ENCODE data around the gene FKRP.
"Not testable (repeated sequence)": the region's sequence is repeated elsewhere in the genome, so short reads cannot be mapped to it uniquely, and the experiment has no call there.

Gene FKRP

DNA sequence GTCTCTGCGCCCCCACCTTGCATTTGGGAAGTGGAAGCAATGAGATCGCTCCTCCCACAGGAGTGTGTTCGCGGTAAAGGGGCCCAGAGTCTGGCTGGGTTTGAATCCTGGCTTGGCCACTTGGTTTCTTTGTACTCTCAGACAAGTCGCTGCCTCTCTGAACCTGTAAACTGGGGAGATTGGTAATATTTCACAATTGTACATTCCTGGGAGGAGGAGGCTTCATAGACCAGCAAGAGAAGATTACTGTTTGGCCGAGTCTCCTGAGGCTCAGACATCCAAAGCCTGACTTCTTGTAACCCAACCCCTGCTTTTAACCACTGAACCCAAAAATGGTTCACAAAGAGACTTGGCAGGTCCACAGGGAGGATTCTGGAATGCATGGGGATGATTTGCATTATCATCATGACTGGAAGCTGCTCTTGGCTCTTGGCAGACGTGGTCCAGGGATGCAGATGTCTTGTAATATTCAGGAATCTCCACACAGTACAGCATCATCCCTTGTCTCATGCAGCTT is 14.0 kb downstream of the FKRP start:
- no peak for DNase-seq

DNA sequence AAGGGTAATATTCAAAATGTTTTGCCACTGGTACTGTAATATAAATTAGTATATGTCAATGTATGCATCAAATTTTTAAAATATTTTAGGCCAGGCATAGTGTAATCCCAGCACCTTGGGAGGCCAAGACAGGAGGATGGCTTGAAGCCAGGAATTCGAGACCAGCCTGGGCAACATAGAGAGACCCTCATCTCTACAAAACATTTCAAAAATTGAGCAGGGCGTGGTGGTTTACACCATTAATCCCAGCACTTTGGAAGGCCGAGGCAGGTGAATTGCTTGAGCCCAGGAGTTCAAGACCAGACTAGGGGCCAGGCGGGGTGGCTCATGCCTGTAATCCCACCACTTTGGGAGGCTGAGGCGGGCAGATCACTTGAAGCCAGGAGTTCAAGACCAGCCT is 14.5 kb downstream of the FKRP start:
- DNase-seq, result no peak

DNA sequence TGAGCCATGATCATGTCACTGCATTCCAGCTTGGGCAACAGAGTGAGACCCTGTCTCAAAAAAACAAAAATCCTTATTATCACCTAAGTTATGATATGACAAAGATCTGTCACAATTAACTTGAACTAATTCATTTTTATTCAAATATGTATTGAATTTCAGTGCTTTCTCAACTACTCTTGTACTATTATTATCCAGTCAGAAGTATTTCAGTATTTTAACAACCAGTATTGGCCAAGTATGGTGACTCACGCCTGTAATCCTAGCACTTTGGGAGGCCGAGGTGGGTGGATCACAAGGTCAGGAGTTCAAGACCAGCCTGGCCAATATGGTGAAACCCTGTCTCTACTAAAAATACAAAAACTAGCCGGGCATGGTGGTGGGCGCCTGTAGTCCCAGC is 15.0 kb downstream of the FKRP start:
- not testable (repeated sequence) for DNase-seq

DNA sequence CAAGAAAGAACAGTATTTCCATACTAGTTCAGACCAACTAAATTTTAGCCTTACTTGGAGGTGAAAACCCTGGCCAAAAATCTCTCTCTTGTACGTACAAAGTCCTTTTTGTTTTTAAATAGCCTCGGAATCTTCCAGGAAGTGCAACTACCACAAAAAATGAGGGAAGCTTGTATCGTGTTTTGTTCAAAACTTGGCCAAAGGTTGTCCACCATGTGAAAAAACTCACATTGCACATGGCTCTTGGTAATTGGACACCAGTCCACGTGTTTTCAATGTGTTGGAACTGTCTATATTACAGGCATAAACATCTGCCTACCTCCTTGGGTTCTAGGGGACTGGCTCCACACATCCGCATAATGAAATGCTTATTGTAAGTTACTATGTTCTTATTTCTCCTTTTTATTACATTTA is 15.6 kb downstream of the FKRP start:
- DNase-seq, result no peak

DNA sequence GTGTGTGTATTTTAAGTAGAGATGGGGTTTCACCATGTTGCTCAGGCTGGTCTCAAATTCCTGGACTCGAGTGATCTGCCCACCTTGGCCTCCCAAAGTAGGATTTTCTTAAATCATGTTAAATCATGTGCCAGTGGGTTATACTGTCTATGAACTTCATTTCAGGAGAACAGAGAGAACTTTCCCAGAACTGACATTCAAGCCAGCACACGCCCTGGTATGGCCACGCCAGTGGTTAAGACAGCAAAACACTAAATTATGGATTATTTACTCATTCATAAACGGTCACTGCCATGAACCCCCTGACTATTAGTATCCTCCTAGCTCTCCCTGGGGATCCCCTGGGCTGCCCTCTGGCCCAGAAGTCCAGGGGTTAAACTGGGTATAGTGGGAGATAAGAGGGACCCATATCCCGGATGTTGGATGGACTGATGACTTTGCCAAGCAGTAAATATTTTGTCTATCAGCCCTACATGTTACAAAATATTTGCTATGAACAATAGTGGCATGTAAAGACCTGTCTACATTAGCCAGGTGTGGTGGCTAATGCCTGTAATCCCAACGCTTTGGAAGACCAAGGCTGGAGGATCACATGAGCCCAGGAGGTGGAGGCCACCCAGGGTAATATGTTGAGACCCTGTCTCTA is 16.5 kb downstream of the FKRP start:
- no peak for DNase-seq

DNA sequence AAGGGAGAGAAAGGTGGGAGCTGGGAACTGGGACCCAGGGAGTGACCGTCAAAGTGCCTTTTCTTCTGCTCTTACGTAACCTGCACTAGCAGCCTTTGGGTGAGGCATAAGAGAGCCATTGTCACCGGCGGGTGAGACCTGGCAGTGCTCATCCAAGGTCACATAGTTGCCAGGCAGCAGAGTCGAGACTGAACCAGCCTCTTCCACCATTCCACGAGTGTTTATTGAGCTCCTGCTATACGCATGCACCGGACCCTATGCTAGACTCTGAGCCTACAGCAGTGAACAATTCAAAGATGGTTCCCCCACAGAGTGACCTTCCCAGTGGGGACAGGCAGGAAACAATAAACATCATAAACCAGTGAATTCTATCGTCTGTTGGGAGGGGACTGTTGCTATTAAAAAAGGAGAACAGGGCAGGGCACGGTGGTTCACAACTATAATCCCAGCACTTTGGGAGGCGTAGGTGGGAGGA is 19.0 kb downstream of the FKRP start:
- DNase-seq, result no peak

DNA sequence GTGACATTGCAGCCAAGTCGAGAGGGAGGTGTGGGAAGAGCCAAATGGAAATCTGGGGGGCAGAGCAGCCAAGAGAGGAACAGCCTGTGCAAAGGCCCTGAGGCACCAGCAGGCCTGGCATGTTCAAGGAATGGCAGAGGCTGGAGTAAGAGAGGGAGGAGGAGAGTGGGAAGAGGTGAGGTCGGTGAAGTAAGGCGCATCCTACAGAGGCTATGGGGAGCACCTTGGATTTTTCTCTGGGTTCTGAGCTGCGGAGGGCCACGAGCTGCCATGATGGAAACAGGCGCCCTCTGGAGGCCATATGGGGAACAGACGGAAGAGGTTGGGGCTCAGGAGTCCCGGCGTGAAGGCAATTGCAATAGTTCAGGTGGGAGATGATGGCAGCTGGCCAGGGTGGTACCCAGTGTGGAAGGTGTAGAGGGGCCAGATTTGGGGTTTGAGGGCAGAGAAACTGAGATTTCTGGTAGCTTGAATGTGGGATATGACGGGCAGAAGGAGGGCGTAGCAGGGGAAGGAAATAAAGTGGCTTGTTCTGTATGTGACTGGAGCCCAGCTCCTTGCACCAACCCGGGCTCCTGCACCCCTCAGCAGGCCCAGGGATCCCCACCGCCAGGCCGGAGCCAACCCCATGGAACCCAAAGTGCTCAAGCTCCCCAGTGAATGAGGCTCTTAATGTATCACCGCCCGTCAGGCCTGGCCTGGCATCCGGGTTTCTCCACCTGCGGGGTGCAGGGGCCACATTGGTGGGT is 20.9 kb downstream of the FKRP start:
- DNase-seq, result no peak

DNA sequence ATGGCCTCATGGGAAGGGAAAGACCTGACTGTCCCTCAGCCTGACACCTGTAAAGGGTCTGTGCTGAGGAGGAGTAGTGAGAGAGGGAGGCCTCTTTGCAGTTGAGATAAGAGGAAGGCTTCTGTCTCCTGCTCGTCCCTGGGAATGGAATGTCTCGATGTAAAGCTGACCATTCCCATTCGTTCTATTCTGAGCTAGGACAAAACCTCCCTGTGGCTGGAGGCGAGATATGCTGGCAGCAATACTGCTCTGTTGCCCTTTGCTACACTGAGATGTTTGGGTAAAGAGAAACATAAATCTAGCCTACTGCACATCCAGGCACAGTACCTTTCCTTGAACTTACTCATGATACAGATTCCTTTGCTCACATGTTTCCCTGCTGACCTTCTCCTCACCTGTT is 22.9 kb downstream of the FKRP start:
- not testable (repeated sequence) for DNase-seq

DNA sequence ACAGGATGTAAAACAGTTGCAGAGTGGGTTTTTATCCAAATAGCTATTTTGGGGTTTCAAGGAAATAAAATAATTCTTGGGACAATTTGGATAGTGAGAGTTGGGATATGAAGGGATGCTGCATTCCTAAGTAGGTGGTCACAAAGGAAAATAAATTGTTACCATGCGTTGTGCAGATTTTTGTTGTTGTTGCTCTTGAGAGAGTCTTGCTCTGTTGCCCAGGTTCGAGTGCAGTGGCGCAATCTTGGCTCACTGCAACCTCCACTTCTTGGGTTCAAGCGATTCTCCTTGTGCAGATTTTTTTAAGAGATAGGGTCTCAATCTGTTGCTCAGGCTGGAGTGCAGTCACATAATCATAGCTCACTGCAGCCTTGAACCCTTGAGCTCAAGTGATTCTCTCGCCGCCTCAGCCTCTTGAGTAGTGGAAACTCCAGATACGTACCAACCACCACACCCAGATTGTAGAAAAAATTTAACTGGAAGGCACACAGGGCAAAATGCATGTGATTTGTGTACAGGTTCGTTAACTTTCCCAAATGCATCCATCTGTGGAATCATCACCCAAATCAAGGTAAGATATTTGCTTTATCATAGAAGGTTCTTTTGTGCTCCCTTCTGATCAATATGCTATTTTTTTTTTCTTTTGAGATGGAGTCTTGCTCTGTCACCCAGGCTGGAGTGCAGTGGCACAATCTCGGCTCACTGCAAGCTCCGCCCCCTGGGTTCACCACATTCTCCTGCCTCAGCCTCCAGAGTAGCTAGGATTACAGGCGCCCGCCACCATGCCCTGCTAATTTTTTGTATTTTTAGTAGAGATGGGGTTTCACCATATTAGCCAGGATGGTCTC is 26.5 kb downstream of the FKRP start:
- DNase-seq, result no peak

DNA sequence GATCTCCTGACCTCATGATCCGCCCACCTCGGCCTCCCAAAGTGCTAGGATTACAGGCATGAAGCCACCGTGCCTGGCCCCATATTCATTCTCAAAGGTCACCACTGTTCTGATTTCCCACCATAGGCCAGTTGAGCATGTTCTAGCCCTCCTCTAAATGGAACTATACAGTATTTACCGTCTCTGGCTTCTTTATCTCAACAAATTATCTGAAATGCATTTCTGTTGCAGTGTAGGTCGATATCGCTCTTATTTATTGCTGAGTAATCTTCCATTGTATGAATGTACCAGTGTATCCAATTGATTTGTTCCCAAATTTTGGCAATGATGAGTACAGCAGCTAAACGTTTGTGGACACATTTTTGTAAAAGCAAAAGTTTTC is 27.2 kb downstream of the FKRP start:
- no peak for DNase-seq

DNA sequence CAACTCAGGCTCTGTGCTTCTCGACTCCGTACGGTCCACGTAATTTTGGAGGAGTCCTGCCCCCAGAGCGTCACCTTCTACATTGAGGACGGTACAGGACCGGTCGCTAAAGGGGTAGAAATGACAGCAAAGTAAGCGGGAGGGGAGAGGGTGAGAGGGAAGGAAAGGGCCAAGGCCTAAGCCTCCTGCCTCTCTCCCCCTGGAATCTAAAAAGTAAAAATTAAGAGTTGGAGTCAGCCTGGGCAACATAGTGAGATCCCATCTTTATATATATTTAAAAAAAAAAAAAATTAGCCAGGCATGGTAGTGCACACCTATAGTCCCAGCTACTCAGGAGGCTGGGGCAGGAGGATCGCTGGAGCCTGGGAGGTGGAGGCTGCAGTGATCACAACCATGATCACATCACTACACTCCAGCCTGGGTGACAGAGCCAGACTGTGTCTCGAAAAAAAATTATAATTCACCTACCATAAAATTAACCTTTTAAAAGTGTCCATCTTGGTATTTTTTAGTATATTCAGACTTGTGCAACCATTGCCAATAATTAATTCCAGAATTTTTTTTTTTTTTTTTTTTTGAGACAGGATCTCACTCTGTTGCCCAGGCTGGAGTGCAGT is 29.9 kb downstream of the FKRP start:
- no peak for DNase-seq

DNA sequence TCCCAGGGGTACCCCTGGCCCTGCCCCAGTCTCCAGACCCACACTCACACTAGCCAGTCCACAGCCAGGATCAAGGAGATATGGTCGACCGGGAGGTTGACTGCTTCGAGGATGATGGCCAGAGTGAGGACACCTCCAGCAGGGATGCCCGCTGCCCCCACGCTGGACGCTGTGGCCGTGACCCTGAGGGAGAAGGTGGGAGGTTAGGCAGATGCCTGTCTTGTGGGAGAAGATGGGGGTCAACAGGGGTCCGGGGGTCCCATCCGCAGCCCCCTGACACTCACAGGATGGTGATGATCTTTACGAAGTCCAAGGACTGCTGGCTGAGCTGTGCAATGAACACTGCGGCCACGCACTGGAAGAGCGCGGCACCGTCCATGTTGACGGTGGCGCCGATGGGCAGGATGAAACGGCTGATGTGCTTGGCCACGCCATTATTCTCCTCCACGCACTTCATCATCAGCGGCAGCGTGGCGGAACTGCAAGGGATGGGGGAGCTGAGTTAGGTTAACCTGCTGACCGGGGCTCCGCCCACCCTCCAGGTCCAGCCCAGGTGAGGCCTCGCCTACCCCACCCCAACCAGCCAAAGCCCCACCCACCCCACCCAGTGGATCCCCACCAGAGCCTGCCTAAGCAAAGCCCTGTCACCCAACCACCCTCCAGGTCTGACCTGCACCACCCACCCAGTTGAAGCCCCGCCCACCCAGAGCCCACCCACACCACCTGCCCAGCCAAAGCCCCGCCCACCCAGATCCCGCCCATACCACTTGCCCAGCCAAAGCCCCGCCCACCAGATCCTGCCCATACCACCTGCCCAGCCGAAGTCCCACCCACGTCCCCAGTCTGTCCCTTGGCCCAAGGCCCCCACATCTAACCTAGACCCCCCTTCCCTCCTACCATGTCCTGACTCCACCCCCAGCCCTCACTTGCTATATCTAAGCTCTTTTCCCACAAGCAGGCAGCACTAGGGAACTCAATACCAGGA is 31.4 kb downstream of the FKRP start:
- no peak for DNase-seq

DNA sequence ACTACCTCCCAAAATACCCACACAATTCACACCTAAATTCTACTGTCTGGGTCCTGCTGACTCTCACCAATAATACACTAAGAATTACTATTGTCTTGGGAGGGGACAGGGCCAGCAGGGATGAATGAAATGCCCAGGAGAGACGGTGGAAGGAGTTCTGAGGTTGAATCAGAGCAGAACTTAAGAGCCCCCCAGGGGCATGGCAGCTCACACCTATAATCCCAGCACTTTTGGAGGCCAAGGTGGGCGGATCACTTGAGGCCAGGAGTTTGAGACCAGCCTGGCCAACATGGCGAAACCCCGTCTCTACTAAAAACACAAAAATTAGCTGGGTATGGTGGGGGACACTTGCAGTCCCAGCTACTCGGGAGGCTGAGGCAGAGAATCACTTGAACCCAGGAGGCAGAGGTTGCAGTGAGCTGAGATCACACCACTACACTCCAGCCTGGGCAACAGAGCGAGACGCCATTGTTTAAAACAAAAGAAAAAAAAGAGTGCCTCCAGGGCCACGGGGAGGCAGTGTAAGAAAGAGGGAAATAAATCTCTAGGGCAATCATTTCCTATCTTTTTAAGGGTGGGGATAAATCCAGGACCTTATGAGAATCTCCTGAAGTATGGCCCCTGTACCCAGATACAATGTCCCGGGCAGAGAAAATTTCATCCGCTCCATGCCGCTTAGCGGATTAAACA is 32.2 kb downstream of the FKRP start:
- not testable (repeated sequence) for DNase-seq

DNA sequence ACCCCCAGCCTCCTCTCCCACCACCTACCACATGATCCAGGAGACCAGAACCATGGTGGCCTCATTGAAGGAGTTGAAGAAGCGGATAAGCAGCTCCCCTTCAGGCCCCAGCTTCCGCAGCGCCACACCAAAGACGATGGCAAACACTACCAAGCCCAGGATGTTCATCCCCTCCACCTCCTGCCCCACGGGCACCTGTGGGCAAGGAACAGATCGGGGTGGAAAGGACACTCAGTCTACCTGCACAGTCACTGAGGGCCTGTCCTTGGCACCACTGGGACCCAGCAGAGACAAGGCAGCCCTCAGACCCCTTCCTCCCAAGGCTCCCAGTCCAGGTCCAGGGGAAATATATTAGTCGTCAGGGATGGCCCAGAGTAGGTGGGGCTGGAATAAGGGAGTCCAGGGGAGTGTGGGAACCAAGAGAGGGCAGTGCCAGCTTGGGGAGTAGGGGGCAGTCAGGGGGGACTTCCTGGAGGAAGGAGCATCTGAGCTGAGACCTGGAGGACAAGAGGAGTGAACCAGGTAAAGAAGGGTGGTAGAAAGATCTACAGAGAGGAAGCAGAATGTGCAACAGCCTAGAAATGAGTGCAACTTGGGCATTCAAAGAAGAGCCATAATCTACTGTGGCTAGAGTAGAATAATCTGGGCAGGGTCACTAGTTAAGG is 36.6 kb downstream of the FKRP start:
- DNase-seq, result no peak

DNA sequence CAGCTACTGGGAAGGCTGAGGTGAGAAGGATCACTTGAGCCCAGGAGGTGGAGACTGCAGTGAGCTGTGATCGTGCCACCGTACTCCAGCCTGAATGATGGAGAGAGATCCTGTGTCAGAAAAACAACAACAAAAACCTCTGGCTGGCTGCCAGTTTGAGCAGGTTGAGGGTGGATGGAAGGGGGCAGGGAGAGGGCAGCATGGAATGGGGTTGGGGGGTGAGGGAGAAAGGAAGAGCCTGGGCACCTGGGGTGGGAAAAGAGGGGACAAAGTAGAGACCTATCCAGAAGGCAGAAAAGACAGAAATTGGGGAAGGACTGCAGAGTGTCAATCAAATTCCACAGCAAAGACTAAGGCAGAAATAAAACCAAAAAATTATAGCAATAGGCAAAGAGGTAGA is 37.8 kb downstream of the FKRP start:
- DNase-seq, result peak; percentile 56

DNA sequence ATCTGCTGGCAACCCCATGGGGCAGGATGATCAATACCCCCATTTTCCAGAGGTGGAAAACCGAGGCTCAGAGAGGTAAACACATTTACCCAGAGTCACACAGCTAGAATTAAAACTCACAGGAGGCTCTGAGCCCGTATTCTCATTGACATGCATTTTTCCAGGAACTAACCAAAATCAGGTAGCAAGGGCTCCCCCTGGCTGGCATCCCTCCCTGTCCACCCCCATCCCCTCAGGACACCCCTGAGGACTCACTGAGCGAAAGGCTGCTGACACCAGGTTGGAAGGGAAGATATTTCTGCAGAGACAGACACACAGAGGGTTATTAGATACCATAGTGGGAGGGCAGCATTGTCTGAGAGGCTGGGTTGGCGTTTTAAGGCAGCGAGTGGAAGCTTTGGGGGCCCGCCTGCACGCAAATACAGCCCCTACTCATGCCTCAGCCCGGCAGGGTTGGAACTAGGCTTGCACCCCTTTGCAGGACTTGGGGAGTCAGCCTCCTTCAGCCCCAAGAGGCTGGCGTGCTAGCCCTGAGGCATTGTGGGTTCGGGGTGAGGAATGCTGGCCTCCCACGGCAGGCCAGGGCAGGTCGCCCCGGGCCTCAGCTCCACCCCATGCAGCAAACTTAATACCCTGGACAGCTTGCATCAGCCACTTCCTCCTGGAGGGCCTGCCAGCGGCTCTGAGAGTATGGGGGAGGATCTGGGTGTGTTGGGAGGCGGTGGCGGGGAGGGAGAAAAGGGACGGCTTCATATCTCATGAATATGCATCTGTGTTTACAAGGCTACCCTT is 38.6 kb downstream of the FKRP start:
- peak; percentile 67 for DNase-seq

DNA sequence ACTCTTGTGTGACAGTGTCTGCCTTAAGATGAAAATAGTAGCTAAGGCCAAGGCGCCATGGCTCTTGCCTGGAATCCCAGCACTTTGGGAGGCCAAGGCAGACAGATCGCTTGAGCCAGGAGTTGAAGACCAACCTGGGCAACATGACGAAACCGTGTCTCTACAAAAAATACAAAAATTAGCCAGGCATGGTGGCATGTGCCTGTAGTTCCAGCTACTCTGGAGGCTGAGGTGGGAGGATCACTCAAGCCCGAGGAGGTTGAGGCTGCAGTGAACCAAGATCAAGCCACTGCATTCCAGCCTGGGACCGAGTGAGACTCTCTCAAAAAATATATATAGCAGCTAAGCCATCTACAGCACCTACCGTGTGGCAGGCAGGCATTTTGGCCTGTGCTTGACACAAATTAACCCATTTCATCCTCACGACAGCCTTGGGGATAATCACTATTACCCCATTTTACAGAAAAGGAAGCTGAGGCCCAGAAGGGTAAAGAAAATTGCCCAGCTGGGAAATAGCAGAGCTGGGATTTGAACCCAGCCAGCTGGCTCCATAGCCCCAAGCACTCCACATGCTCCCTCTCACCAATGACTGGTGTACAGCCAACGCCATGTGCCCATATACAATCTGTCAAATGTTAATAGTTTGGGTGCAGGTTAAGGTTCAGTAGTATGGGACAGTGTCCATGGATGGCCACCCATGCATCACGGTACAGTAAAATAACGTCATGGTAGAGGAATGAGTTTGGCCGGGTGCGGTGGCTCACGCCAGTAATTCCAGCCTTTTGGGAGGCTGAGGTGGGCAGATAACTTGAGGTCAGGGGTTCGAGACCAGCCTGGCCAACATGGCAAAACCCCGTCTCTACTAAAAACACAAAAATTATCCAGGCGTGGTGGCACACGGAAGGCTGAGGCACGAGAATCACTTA is 39.5 kb downstream of the FKRP start:
- no peak for DNase-seq

DNA sequence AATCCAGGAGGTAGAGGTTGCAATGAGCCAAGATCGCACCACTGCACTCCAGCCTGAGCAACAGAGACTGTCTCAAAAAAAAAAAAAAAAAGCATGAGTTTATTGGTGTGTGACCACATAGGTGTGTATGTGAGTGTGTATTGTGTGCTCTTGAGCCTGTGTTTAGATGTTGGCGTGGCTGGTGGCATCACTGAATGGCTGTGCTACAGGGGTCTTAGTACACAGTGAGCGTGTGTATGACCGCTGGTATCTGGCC is 40.1 kb downstream of the FKRP start:
- DNase-seq, result no peak
